A549 (cell line): ENCODE results near the gene ILK.

ENCODE experiments used
- CHD2 ChIP-seq: fragments of 150-350 bp; IDR thresholded peaks from 2 replicates; pipeline ENCODE4 v1.6.1; 2014; ENCODE audit warnings: low read length; ENCODE audit not compliant: partially characterized antibody
- CTCF ChIP-seq: fragments of >200 bp; sonication (Bioruptor Twin); formaldehyde crosslinking; IDR thresholded peaks from 3 replicates; pipeline ENCODE4 v1.5.1; 2016
- HDAC2 ChIP-seq: fragments of 200-600 bp; sonication (generic); IDR thresholded peaks from 2 replicates; pipeline ENCODE4 v1.6.1; 2016
- MAFK ChIP-seq: fragments of 450-650 bp; IDR thresholded peaks from 2 replicates; pipeline ENCODE4 v1.6.1; 2014; ENCODE audit not compliant: partially characterized antibody
- MAX ChIP-seq: IDR thresholded peaks from 2 replicates; pipeline ENCODE4 v1.6.1; 2012
- POLR2A ChIP-seq: IDR thresholded peaks from 2 replicates; pipeline ENCODE4 v1.6.1; 2012; ENCODE audit warnings: mild to moderate bottlenecking, low read length
- POLR2AphosphoS2 ChIP-seq: conservative IDR thresholded peaks from 2 replicates; pipeline ENCODE4 v1.6.1; 2012; ENCODE audit warnings: low read length, improper control_type of control experiment, inconsistent platforms
- RAD21 ChIP-seq, 2 experiments: fragments of >200 bp in 1 of 2; sonication (Bioruptor Twin) in 1 of 2; formaldehyde crosslinking in 1 of 2; IDR thresholded peaks in 1 of 2; conservative IDR thresholded peaks in 1 of 2; 2 replicates in 1 of 2; 3 replicates in 1 of 2; pipeline ENCODE4 v1.6.1; 2012 to 2018; ENCODE audit warnings: inconsistent platforms in 1 of 2
- RCOR1 ChIP-seq: fragments of 150-350 bp; IDR thresholded peaks from 2 replicates; pipeline ENCODE4 v1.6.1; 2014; ENCODE audit warnings: antibody characterized with exemption, low read length, low read depth
- SMC3 ChIP-seq: fragments of >200 bp; sonication (Bioruptor Twin); formaldehyde crosslinking; IDR thresholded peaks from 3 replicates; pipeline ENCODE4 v1.6.1; 2018; ENCODE audit warnings: inconsistent platforms
- USF2 ChIP-seq: fragments of 450-650 bp; IDR thresholded peaks from 2 replicates; pipeline ENCODE4 v1.6.1; 2014; ENCODE audit warnings: antibody characterized with exemption

GRCh38 chr11:6596239-6596877 is 7.2 kb upstream of the ILK start:
- TF ChIP-seq CTCF = no peak
- no peak for TF ChIP-seq CHD2
- no peak for TF ChIP-seq SMC3
- TF ChIP-seq RAD21 (conservative IDR thresholded peaks at IDR 0.05 in 1 of 2, IDR thresholded peaks at IDR 0.05 in 1 of 2) = no peak
- no peak for TF ChIP-seq HDAC2
- TF ChIP-seq MAX = no peak
- TF ChIP-seq MAFK = no peak
- no peak for TF ChIP-seq POLR2AphosphoS2
- no peak for TF ChIP-seq POLR2A
- TF ChIP-seq RCOR1 = no peak
- TF ChIP-seq USF2 = no peak
